Measurements from ENCODE around the gene CCDC185.

CCDC185 gene

DNA sequence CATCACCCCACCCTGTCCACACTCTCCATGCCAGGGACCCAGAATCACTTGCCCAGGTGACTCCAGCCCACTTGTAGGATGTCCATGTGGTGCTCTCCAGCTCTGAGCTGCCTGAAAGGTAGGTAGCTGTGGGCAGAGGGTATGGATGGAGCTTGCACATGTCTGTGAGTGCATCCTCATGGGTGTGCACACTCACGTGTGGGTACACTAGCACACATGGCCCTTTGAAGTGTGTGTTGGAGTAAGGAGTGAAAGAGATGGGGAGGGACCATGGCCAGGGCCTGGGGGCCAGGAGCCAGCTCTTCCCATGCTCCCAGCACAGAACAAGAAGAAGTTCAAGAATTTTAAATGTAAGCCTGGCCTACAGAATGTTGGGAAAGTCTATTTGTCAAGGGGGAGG, 50.2 kb downstream of the CCDC185 start:
- DNase-seq: no peak

DNA sequence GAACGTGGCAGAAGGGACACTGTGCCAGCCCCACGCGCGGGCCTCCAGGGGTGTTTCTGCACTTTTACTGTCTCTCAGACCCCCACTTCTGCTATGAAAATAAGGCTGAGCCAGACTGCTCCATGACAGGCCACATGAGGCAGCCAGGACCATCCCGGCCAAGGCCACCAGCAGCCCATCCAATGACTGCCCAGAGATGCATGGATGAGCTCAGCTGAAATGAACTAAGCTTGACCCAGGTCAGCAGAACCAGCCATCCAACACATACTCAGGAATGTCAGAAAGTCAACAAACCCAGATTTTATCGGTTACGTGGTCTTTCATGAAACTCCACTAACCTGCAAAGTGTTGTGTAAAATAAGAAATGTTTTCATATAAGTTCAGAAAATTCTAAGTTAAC, 51.2 kb downstream of the CCDC185 start:
- DNase-seq: no peak

All from NCI-H69 (cell line).